ENCODE data around the gene PABPC3. TPM values are rescaled to one million over a fixed set of nuclear protein-coding genes. Genes with fewer than 3 reads are reported as not detected.

PABPC3 gene
- total and polyA plus RNA-seq, 2 of the 8 experiments (the other 6 are each of a cell fraction or from before 2014, with no cell fraction given) = 0.18 to 0.48 TPM

DNA sequence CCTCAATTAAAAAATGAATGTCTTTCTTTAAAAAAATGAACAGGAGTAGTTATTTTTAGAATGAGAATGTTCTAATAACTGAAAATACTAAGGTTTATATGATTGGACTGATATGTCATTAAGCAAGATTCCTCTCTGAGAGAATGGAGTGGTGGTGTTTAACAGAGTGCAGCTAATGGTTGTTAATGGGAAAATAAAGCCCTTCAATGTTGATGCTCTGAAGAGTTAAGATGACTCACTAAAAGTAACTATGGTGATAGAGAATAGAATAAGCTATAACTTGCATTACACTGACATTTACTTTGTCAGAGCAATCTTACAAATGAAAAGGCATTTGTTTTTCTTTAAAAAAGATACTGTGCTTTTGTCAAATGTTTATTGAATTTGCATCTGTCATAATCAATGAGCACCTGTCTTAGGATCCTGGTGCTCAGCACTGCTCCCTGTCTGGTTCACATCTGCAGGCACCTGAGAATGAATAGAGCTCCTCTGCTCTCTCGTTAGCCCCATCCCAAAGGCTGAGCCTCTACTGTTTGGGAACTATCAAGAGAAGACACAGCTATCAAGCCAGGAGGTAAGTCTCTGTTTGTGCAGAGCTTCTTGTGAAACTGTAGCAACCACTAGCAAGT lies 15.1 kb downstream of the PABPC3 start:
- H2AK5ac ChIP-seq (ENCODE audit: low read depth, low read length) = no peak overlapping the region
- H3K4me3 ChIP-seq (ENCODE audit: extremely low read depth in 1 of 4, insufficient read depth in 2 of 4, low read depth in 3 of 4, low read length in 4 of 4) = no peak overlapping the region
- FAIRE-seq = no peak
- H3K14ac ChIP-seq (ENCODE audit: insufficient read length) = no peak overlapping the region
- no peak overlapping the region for H2BK15ac ChIP-seq (ENCODE audit: low read length)
- no peaks in the 10 kb centered on the region for H3K79me2 ChIP-seq (ENCODE audit: control insufficient read depth in 1 of 2, insufficient read depth in 2 of 2, low read length in 2 of 2)
- 60% methylated on average over 1 of the region's 1 CpG; no CpG with 5 or more reads in 1 of the 2 experiments for WGBS, 2 experiments (ENCODE audit: extremely low coverage in 1 of 2, insufficient coverage in 1 of 2, insufficient read length in 1 of 2, insufficient replicate concordance in 2 of 2, low coverage in 1 of 2, low lambda C conversion rate in 2 of 2, missing lambda C conversion rate in 1 of 2)
- ChIA-PET POLR2A (ENCODE audit: partially characterized antibody) (no interaction called here), CTCF (ENCODE audit: partially characterized antibody) (interaction anchor here (0.6 to 5.0 kb wide), 9 partner anchors 10 to 112 kb away, joined by 3 to 44 read pairs (median 3); no protein-coding TSS in a partner anchor)
- no peak overlapping the region for H3K4me2 ChIP-seq (ENCODE audit: insufficient read depth in 1 of 2, low read depth in 2 of 2, low read length in 2 of 2)
- H3K4me1 ChIP-seq (replicated peaks in 1 of 4; ENCODE audit: control insufficient read depth in 3 of 4, insufficient read depth in 4 of 4, low read length in 3 of 4) = peaks cover 0 to 6% (median 2%) of the 10 kb centered on the region in 4 experiments; a peak in 3 of 7 replicates
- H3K18ac ChIP-seq (ENCODE audit: extremely low read depth, low read length) = no peak overlapping the region
- no peaks in the 10 kb centered on the region for H3K79me1 ChIP-seq (ENCODE audit: low read depth, low read length)
- H2BK120ac ChIP-seq (replicated peaks; ENCODE audit: low read depth, low read length) = no peak overlapping the region
- no peaks in the 10 kb centered on the region; the same call in 1 of the 2 replicates for H3K23me2 ChIP-seq (ENCODE audit: low read depth, low read length)
- H2BK12ac ChIP-seq (ENCODE audit: low read depth, low read length) = no peak overlapping the region
- H4K8ac ChIP-seq (ENCODE audit: extremely low read depth, insufficient read depth, low read length) = no peak overlapping the region
- no peak overlapping the region for H2BK20ac ChIP-seq (ENCODE audit: low read length)
- DNase-seq (ENCODE audit: low read depth in 1 of 2, low spot score in 2 of 2) = no peak
- no peak overlapping the region for H3K9ac ChIP-seq (replicated peaks in 1 of 4; ENCODE audit: extremely low read depth in 1 of 4, low read depth in 3 of 4, low read length in 3 of 4)
- 0 out of 4 replicates have a peak, but pooled peaks cover 0 to 2% of the 10 kb centered on the region in 2 experiments for H3K9me3 ChIP-seq (ENCODE audit: insufficient read depth in 2 of 2, low read depth in 1 of 2, low read length in 1 of 2)
- H3K56ac ChIP-seq (replicated peaks; ENCODE audit: insufficient read length, low read depth, low read length) = no peak overlapping the region
- no peaks in the 10 kb centered on the region for H3K27me3 ChIP-seq (replicated peaks in 1 of 4; ENCODE audit: control insufficient read depth in 3 of 4, extremely low read depth in 1 of 4, insufficient read depth in 3 of 4, low read length in 3 of 4)
- no peaks in the 10 kb centered on the region for H3K36me3 ChIP-seq (ENCODE audit: control insufficient read depth in 2 of 4, insufficient read depth in 4 of 4, low read length in 3 of 4)
- H4K91ac ChIP-seq (replicated peaks; ENCODE audit: insufficient read length, low read length) = no peak overlapping the region
- H4K20me1 ChIP-seq (replicated peaks in 1 of 2; ENCODE audit: control insufficient read depth in 1 of 2, insufficient read depth in 2 of 2, low read length in 2 of 2) = no peaks in the 10 kb centered on the region
- H3K27ac ChIP-seq (ENCODE audit: low read depth, low read length) = no peak overlapping the region
- H2AFZ ChIP-seq (ENCODE audit: low read length) = peak overlapping the region; percentile 16; the same call in 1 of the 2 replicates
- H3K23ac ChIP-seq (ENCODE audit: insufficient read length) = peak overlapping the region; percentile 3
- H3K4ac ChIP-seq (replicated peaks; ENCODE audit: insufficient read length, low read depth, low read length) = no peak overlapping the region
- H2BK5ac ChIP-seq (ENCODE audit: low read depth, low read length) = no peak overlapping the region
- no peak overlapping the region for H4K5ac ChIP-seq (ENCODE audit: insufficient read length, low read depth, low read length)
- TF ChIP-seq POLR2A (IDR thresholded peaks at IDR 0.05; ENCODE audit: control extremely low read depth in 1 of 2, low read depth in 2 of 2, low read length in 2 of 2) = no peak
- no peak for TF ChIP-seq RBBP5 (IDR thresholded peaks at IDR 0.05; ENCODE audit: borderline replicate concordance, low read depth, low read length)
- TF ChIP-seq RAD21 (IDR thresholded peaks at IDR 0.05 in 1 of 2, conservative IDR thresholded peaks at IDR 0.05 in 1 of 2; ENCODE audit: low read depth in 2 of 2, low read length in 2 of 2) = no peak
- TF ChIP-seq SP4 (IDR thresholded peaks at IDR 0.05; ENCODE audit: low read length) = no peak
- TF ChIP-seq, protein P1, sequence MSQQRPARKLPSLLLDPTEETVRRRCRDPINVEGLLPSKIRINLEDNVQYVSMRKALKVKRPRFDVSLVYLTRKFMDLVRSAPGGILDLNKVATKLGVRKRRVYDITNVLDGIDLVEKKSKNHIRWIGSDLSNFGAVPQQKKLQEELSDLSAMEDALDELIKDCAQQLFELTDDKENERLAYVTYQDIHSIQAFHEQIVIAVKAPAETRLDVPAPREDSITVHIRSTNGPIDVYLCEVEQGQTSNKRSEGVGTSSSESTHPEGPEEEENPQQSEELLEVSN (IDR thresholded peaks at IDR 0.05) = no peak
- no peak for TF ChIP-seq BCL11A (IDR thresholded peaks at IDR 0.05; ENCODE audit: low read depth in 2 of 2, low read length in 2 of 2)
- no peak for TF ChIP-seq KDM1A (IDR thresholded peaks at IDR 0.05; ENCODE audit: borderline replicate concordance, low read length)
- TF ChIP-seq, protein P2, sequence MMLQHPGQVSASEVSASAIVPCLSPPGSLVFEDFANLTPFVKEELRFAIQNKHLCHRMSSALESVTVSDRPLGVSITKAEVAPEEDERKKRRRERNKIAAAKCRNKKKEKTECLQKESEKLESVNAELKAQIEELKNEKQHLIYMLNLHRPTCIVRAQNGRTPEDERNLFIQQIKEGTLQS (IDR thresholded peaks at IDR 0.05; ENCODE audit: insufficient read depth, low read depth, low read length) = no peak
- TF ChIP-seq NANOG (IDR thresholded peaks at IDR 0.05; ENCODE audit: insufficient read depth, low read depth, low read length, poor library complexity, severe bottlenecking) = no peak
- no peak for TF ChIP-seq CEBPB (IDR thresholded peaks at IDR 0.05; ENCODE audit: low read depth, low read length)
- TF ChIP-seq CTBP2 (IDR thresholded peaks at IDR 0.05; ENCODE audit: borderline replicate concordance, insufficient read depth, insufficient read length, low read length) = no peak
- no peak for TF ChIP-seq TCF12 (IDR thresholded peaks at IDR 0.05; ENCODE audit: low read depth, low read length)
